GM23338 (cell line): ENCODE measurements around the gene TTBK1. TPM values are rescaled to one million over a fixed set of nuclear protein-coding genes. Genes with fewer than 3 reads are reported as not detected.

Source experiments
- ATAC-seq: fragments of 200-7000 bp; cut with Tn5 transposase; 3 replicates; pipeline ENCODE4 v1.9.1; 2020
- DNase-seq: peaks from one replicate; pipeline ENCODE4 v3.0.0-alpha.2; 2015; ENCODE audit warnings: low spot score
- H2AFZ ChIP-seq: fragments of 200-600 bp; sonication (generic); 2 replicates; pipeline ENCODE4 v1.8.0; 2016; ENCODE audit warnings: antibody characterized with exemption, mild to moderate bottlenecking, moderate library complexity
- H3F3A ChIP-seq: fragments of 200-600 bp; sonication (generic); replicated peaks from 2 replicates; pipeline ENCODE4 v1.8.0; 2017; ENCODE audit warnings: antibody characterized with exemption, mixed run types, low read depth
- H3K27ac ChIP-seq: fragments of 200-600 bp; sonication (generic); 2 replicates; pipeline ENCODE4 v1.6.1; 2016; ENCODE audit warnings: low read depth
- H3K27me3 ChIP-seq: fragments of 200-600 bp; sonication (generic); 2 replicates; pipeline ENCODE4 v1.8.0; 2016; ENCODE audit warnings: mild to moderate bottlenecking, mixed run types, moderate library complexity; ENCODE audit not compliant: insufficient read depth
- H3K36me3 ChIP-seq: fragments of 200-600 bp; sonication (generic); 2 replicates; pipeline ENCODE4 v1.8.0; 2016; ENCODE audit warnings: mild to moderate bottlenecking; ENCODE audit not compliant: insufficient read depth
- H3K4me1 ChIP-seq: fragments of 200-600 bp; sonication (generic); 2 replicates; pipeline ENCODE4 v1.8.0; 2016; ENCODE audit warnings: mild to moderate bottlenecking, moderate library complexity; ENCODE audit not compliant: insufficient read depth
- H3K4me2 ChIP-seq: fragments of 200-600 bp; sonication (generic); 2 replicates; pipeline ENCODE4 v1.7.1; 2017; ENCODE audit warnings: mixed run types
- H3K4me3 ChIP-seq: fragments of 200-600 bp; sonication (generic); 2 replicates; pipeline ENCODE4 v1.6.1; 2016; ENCODE audit warnings: mixed run types
- H3K79me2 ChIP-seq: fragments of 200-600 bp; sonication (generic); replicated peaks from 2 replicates; pipeline ENCODE4 v1.8.0; 2017; ENCODE audit warnings: mild to moderate bottlenecking; ENCODE audit not compliant: insufficient read depth
- H3K9me2 ChIP-seq: fragments of 200-600 bp; sonication (generic); 2 replicates; pipeline ENCODE4 v1.8.0; 2017; ENCODE audit not compliant: insufficient read depth
- H4K20me1 ChIP-seq: fragments of 200-600 bp; sonication (generic); replicated peaks from 2 replicates; pipeline ENCODE4 v1.8.0; 2017; ENCODE audit warnings: mild to moderate bottlenecking; ENCODE audit not compliant: insufficient read depth
- H3K27ac Mint-ChIP-seq: 2 replicates; pipeline ENCODE4 v1.8.0; 2020; ENCODE audit warnings: inconsistent platforms, mild to moderate bottlenecking, moderate library complexity, mixed read lengths
- H3K27me3 Mint-ChIP-seq: 3 replicates; pipeline ENCODE4 v1.8.0; 2022; ENCODE audit warnings: low read depth, mild to moderate bottlenecking, moderate library complexity, mixed read lengths, inconsistent platforms; ENCODE audit not compliant: insufficient read depth, poor library complexity
- H3K36me3 Mint-ChIP-seq: 3 replicates; pipeline ENCODE4 v1.8.0; 2021; ENCODE audit warnings: low read depth, mild to moderate bottlenecking, inconsistent platforms, moderate library complexity, mixed read lengths
- H3K4me1 Mint-ChIP-seq: 3 replicates; pipeline ENCODE4 v1.8.0; 2020; ENCODE audit warnings: mild to moderate bottlenecking, inconsistent platforms, mixed read lengths
- H3K4me3 Mint-ChIP-seq: 3 replicates; pipeline ENCODE4 v1.8.0; 2021; ENCODE audit warnings: moderate library complexity, mild to moderate bottlenecking, inconsistent platforms, mixed read lengths
- H3K9me3 Mint-ChIP-seq: 3 replicates; pipeline ENCODE4 v1.8.0; 2020; ENCODE audit warnings: moderate library complexity, mild to moderate bottlenecking, inconsistent platforms, mixed read lengths
- CTCF ChIP-seq, 2 experiments: fragments of 200-600 bp in 1 of 2; sonication (generic) in 1 of 2; conservative IDR thresholded peaks; 2 replicates each; pipeline versions ENCODE4 v1.5.1 to v1.6.1; 2016 to 2017; ENCODE audit warnings: antibody characterized with exemption in 2 of 2, low read depth in 2 of 2, mild to moderate bottlenecking in 2 of 2, moderate library complexity in 1 of 2
- EZH2 ChIP-seq: fragments of 200-600 bp; sonication (generic); IDR thresholded peaks from one replicate; pipeline ENCODE4 v1.8.0; 2017; ENCODE audit warnings: antibody characterized with exemption, mild to moderate bottlenecking, low read depth; ENCODE audit not compliant: unreplicated experiment
- JUNB ChIP-seq: IDR thresholded peaks from one replicate; pipeline ENCODE4 v1.6.1; 2016; ENCODE audit warnings: antibody characterized with exemption; ENCODE audit not compliant: unreplicated experiment
- NANOG ChIP-seq: IDR thresholded peaks from 2 replicates; pipeline ENCODE4 v1.6.1; 2016; ENCODE audit warnings: antibody characterized with exemption, borderline replicate concordance
- POLR2AphosphoS5 ChIP-seq: IDR thresholded peaks from 2 replicates; pipeline ENCODE4 v1.6.1; 2016; ENCODE audit warnings: antibody characterized with exemption, low read depth
- STAT1 ChIP-seq: IDR thresholded peaks from one replicate; pipeline ENCODE4 v1.6.1; 2016; ENCODE audit warnings: antibody characterized with exemption; ENCODE audit not compliant: unreplicated experiment
- ZNF462 ChIP-seq: fragments of 250-450 bp; sonication (Bioruptor Pico); IDR thresholded peaks from 2 replicates; pipeline ENCODE4 v1.5.0; 2020; ENCODE audit warnings: mild to moderate bottlenecking, moderate library complexity
- polyA plus RNA-seq: library from polyadenylated mRNA; unstranded; fragments of >200 nt; fragmentation: Nextera tagmentation; extraction: Ambion mirVana; gene quantifications from 2 replicates; pipeline ENCODE4 v1.2.1, GENCODE V29; 2016
- total RNA-seq: library from RNA; depleted of rRNA; stranded (reverse); fragments of >200 nt; shearing (Covaris generic); gene quantifications from 2 replicates; pipeline ENCODE4 v1.2.3, GENCODE V29; 2014
- TF ChIP-seq, protein P1 (sequence below): IDR thresholded peaks from 2 replicates; pipeline ENCODE4 v1.6.1; 2016; ENCODE audit warnings: antibody characterized with exemption
- TF ChIP-seq, protein P2 (sequence below): IDR thresholded peaks from one replicate; pipeline ENCODE4 v1.6.1; 2018; ENCODE audit warnings: antibody characterized with exemption; ENCODE audit not compliant: unreplicated experiment

TTBK1 gene
- total and polyA plus RNA-seq, 2 experiments from 2014 or later: 0.29 to 1.1 TPM

DNA sequence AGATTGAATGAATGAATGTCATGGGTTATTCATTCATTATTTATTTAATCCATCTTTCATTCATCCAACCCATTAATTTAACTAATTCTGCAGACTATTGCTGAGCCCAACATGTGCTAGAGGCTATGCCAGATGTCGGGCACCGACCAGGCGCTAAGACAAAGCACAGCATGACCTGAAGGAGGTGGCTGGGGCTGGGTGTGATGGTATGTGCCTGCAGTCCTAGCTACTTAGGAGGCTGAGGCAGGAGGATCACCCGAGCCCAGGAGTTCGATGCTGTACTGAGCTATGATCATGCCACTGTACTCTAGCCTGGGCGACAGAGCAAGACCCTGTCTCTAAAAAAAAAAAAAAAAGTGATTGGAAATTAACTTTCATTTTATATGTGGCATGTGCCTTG, 49.1 kb downstream of the TTBK1 start:
- ATAC-seq (no peak), DNase-seq (no peak)
- Histone ChIP-seq H3K9me2 (peaks cover 8% of the 10 kb centered on the region; the same call in 1 of the 2 replicates), H2AFZ (no peak overlapping the region), H3K36me3 (no peaks in the 10 kb centered on the region), H3K79me2 (no peaks in the 10 kb centered on the region), H3K4me3 (no peak overlapping the region), H3K27ac (no peak overlapping the region), H3K4me2 (no peak overlapping the region), H3K27me3 (no peaks in the 10 kb centered on the region), H3K4me1 (no peaks in the 10 kb centered on the region), H3F3A (no peaks in the 10 kb centered on the region), H4K20me1 (no peaks in the 10 kb centered on the region)
- TF ChIP-seq NANOG: no peak
- TF ChIP-seq, protein P1, sequence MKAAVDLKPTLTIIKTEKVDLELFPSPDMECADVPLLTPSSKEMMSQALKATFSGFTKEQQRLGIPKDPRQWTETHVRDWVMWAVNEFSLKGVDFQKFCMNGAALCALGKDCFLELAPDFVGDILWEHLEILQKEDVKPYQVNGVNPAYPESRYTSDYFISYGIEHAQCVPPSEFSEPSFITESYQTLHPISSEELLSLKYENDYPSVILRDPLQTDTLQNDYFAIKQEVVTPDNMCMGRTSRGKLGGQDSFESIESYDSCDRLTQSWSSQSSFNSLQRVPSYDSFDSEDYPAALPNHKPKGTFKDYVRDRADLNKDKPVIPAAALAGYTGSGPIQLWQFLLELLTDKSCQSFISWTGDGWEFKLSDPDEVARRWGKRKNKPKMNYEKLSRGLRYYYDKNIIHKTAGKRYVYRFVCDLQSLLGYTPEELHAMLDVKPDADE: no peak
- no peak for TF ChIP-seq POLR2AphosphoS5
- TF ChIP-seq CTCF (conservative IDR thresholded peaks at IDR 0.05; ENCODE audit: low read depth in 2 of 2): no peak
- no peak for TF ChIP-seq EZH2
- TF ChIP-seq, protein P2, sequence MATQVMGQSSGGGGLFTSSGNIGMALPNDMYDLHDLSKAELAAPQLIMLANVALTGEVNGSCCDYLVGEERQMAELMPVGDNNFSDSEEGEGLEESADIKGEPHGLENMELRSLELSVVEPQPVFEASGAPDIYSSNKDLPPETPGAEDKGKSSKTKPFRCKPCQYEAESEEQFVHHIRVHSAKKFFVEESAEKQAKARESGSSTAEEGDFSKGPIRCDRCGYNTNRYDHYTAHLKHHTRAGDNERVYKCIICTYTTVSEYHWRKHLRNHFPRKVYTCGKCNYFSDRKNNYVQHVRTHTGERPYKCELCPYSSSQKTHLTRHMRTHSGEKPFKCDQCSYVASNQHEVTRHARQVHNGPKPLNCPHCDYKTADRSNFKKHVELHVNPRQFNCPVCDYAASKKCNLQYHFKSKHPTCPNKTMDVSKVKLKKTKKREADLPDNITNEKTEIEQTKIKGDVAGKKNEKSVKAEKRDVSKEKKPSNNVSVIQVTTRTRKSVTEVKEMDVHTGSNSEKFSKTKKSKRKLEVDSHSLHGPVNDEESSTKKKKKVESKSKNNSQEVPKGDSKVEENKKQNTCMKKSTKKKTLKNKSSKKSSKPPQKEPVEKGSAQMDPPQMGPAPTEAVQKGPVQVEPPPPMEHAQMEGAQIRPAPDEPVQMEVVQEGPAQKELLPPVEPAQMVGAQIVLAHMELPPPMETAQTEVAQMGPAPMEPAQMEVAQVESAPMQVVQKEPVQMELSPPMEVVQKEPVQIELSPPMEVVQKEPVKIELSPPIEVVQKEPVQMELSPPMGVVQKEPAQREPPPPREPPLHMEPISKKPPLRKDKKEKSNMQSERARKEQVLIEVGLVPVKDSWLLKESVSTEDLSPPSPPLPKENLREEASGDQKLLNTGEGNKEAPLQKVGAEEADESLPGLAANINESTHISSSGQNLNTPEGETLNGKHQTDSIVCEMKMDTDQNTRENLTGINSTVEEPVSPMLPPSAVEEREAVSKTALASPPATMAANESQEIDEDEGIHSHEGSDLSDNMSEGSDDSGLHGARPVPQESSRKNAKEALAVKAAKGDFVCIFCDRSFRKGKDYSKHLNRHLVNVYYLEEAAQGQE: no peak
- no peak for TF ChIP-seq JUNB
- no peak for TF ChIP-seq STAT1
- Mint-ChIP-seq H3K27ac (no peak overlapping the region), H3K27me3 (peaks cover 7% of the 10 kb centered on the region), H3K36me3 (no peaks in the 10 kb centered on the region), H3K4me3 (no peak overlapping the region), H3K4me1 (peaks cover 7% of the 10 kb centered on the region), H3K9me3 (no peaks in the 10 kb centered on the region)

- Mint-ChIP-seq H3K4me3 (no peak overlapping the region), H3K27me3 (peaks cover 7% of the 10 kb centered on the region), H3K9me3 (no peaks in the 10 kb centered on the region), H3K36me3 (no peaks in the 10 kb centered on the region), H3K27ac (no peak overlapping the region), H3K4me1 (peaks cover 3% of the 10 kb centered on the region)
- no peaks in the 10 kb centered on the region for H3F3A ChIP-seq
- H4K20me1 ChIP-seq: no peaks in the 10 kb centered on the region
- H3K4me3 ChIP-seq: no peak overlapping the region
- ATAC-seq (no peak), DNase-seq (no peak)
- H3K4me2 ChIP-seq: no peak overlapping the region
- H2AFZ ChIP-seq: no peak overlapping the region
- no peaks in the 10 kb centered on the region for H3K27me3 ChIP-seq
- H3K27ac ChIP-seq: no peak overlapping the region
- H3K4me1 ChIP-seq: no peaks in the 10 kb centered on the region
- H3K79me2 ChIP-seq: no peaks in the 10 kb centered on the region
- no peaks in the 10 kb centered on the region for H3K36me3 ChIP-seq
- H3K9me2 ChIP-seq: peaks cover 8% of the 10 kb centered on the region; the same call in 1 of the 2 replicates
- TF ChIP-seq EZH2 (no peak), ZNF462 (CRISPR knock-in tag) (no peak), STAT1 (no peak)
These were observed 49.6 kb downstream of the TTBK1 start for GRCh38 chr6:43292763-43293318.
